Mesodermal cell (in vitro differentiated cells): Measurements from ENCODE around the gene ANKRD40.
"Not testable (repeated sequence)": the region's sequence is repeated elsewhere in the genome, so short reads cannot be mapped to it uniquely, and the experiment has no call there.

Source experiments
- H3K27ac ChIP-seq: 2 replicates; pipeline ENCODE4 v1.7.0; 2013; ENCODE audit warnings: mild to moderate bottlenecking, low read depth, low read length, moderate library complexity; ENCODE audit not compliant: severe bottlenecking
- H3K36me3 ChIP-seq: 2 replicates; pipeline ENCODE4 v1.7.1; 2013; ENCODE audit warnings: mild to moderate bottlenecking, low read length, moderate library complexity; ENCODE audit not compliant: control insufficient read depth, insufficient read depth
- H3K4me1 ChIP-seq: one replicate; pipeline ENCODE4 v1.7.1; 2013; ENCODE audit warnings: mild to moderate bottlenecking, low read length; ENCODE audit not compliant: insufficient read depth, control insufficient read depth, poor library complexity, severe bottlenecking
- H3K4me3 ChIP-seq: 2 replicates; pipeline ENCODE4 v1.7.0; 2013; ENCODE audit warnings: low read length, control low read depth, mild to moderate bottlenecking; ENCODE audit not compliant: insufficient read depth, poor library complexity, severe bottlenecking; ENCODE audit errors: extremely low read depth
- H3K9me3 ChIP-seq: 2 replicates; pipeline ENCODE4 v1.7.1; 2013; ENCODE audit warnings: mild to moderate bottlenecking, low read length, moderate library complexity; ENCODE audit not compliant: control insufficient read depth
- WGBS, 2 experiments: methylation state at CpG; one replicate each; pipeline ENCODE4 v1.1.5; 2013; ENCODE audit warnings: missing lambda C conversion rate in 2 of 2; ENCODE audit not compliant: insufficient coverage in 2 of 2; 5-methylcytosine and 5-hydroxymethylcytosine counted together

ANKRD40 gene

DNA sequence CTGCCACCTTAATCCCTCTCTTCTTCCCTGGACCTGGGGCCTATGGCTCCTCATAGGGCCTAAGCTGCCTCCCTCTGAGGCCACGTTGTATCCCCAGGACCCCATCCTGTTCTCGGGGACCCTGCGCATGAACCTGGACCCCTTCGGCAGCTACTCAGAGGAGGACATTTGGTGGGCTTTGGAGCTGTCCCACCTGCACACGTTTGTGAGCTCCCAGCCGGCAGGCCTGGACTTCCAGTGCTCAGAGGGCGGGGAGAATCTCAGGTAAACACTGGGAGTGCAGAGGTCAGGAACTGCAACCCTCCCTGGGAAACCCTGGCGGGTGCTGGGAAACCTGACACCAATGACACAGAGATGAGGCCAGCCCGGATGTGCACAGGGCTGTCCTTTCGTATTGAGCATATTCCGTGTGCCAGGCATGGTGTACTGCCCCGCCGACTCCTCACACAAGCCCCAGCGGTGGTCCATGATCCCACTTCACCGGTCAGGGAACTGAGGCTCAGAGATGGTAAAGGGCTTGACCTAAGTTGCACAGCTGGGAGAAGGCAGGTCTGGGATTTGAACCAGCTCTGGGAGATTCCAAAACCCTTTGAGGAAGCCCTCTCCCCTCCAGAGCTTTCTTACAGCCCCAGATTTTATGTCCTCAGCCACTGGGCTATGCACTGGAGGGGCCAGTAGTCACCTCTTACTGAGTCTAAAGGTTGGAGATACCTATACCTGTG lies 22.9 kb downstream of the ANKRD40 start:
- 75 to 85% methylated on average over 15 of the region's 15 CpGs for WGBS, 2 experiments
- Histone ChIP-seq H3K27ac (no peak overlapping the region), H3K4me3 (no peak overlapping the region), H3K9me3 (no peaks in the 10 kb centered on the region), H3K4me1 (peaks cover 24% of the 10 kb centered on the region), H3K36me3 (no peaks in the 10 kb centered on the region)

DNA sequence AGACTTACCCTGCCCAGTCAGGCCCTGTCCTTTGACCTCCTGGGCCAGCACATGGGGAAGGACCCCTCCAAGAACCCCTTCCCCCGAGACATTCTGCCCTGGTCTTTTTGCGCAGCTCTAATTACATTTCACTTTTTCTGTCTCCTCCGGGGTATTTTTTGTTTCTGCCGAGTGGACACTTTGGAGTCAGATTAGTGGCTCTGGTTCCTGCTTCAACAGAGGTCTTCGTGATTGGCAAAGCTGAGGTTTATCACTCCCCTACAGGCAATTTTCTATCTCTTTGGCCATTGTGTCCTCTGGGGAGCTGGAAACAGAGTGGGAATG lies 23.5 kb downstream of the ANKRD40 start:
- Histone ChIP-seq H3K27ac (no peak overlapping the region), H3K4me1 (peaks cover 19% of the 10 kb centered on the region), H3K36me3 (no peaks in the 10 kb centered on the region), H3K9me3 (no peaks in the 10 kb centered on the region), H3K4me3 (no peak overlapping the region)
- WGBS, 2 experiments = 95 to 96% methylated on average over 3 to 4 of the region's 5 CpGs

DNA sequence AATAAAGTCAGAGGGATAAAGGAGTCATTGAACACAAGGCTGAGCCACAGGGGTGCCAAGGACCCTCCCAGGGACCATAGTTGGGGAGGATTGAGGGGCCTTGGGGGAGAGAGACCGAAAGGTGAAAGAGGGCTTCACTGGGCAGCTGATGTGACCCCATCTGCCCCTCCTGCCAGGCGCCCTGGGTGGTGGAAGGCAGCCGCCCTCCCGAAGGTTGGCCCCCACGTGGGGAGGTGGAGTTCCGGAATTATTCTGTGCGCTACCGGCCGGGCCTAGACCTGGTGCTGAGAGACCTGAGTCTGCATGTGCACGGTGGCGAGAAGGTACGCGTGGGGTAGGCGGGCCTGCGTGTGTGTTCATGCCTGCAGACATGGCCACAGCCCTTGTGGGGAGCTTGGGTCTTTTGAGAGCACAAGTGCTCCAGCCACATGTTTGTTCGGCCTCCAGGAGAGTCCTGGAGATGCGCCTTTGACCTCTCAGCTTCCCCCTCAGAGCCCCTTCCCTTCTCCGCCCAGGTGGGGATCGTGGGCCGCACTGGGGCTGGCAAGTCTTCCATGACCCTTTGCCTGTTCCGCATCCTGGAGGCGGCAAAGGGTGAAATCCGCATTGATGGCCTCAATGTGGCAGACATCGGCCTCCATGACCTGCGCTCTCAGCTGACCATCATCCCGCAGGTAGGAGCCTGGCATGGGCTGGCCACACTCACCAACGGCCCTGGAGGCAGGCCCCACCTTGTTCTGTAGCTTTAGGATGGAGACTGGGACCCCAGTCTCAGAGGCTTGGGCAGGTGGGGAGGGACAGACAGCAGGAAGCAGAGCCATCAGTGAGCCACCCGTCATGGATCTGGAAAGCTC lies 24.1 kb downstream of the ANKRD40 start:
- Histone ChIP-seq H3K27ac (no peak overlapping the region), H3K36me3 (no peaks in the 10 kb centered on the region), H3K4me1 (peaks cover 15% of the 10 kb centered on the region), H3K9me3 (no peaks in the 10 kb centered on the region), H3K4me3 (no peak overlapping the region)
- 96 to 97% methylated on average over 20 to 26 of the region's 28 CpGs for WGBS, 2 experiments

DNA sequence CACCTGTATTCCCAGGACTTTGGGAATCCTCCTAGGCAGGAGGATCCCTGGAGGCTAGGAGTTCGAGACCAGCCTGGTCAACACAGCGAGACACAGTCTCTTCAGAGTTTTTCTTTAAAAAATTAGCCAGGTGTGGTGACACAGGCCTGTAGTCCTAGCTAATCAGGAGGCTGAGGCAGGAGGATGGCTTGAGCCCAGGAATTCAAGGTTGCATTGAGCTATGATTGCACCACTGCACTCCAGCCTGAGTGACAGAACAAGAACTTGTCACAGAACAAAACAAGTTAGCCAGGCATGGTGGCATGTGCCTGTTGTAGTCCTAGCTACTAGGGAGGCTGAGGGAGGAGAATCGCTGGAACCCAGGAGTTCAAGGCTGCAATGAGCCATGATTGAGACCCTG lies 24.8 kb downstream of the ANKRD40 start:
- H3K4me3 ChIP-seq = no peak overlapping the region
- no peaks in the 10 kb centered on the region for H3K9me3 ChIP-seq
- H3K36me3 ChIP-seq = no peaks in the 10 kb centered on the region
- peaks cover 15% of the 10 kb centered on the region for H3K4me1 ChIP-seq
- no peak overlapping the region for H3K27ac ChIP-seq
- WGBS, 2 experiments = 95 to 100% methylated on average over 1 to 3 of the region's 3 CpGs

DNA sequence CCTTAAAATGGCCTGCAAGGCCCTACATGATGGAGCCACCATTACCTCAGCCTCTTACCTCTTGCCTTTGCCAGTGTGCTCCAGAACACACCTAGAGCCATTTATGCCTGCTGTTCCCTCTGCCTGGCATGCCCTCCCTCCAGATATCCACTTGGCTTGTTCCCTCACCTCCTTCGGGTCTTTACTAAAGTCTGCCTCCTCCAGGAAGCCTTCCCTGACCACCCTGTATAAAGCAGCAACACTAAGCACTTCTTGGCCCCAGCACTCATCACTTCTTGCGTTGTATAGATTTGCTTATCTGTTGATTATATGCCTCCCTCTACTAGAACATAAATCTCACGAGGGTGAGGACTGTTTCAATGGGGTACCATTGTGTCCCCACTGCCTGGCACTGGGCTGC lies 25.3 kb downstream of the ANKRD40 start:
- no peak overlapping the region for H3K27ac ChIP-seq
- peaks cover 13% of the 10 kb centered on the region for H3K4me1 ChIP-seq
- no peaks in the 10 kb centered on the region for H3K9me3 ChIP-seq
- no peak overlapping the region for H3K4me3 ChIP-seq
- no peaks in the 10 kb centered on the region for H3K36me3 ChIP-seq
- WGBS, 2 experiments = 100% methylated on average over 1 of the region's 3 CpGs

DNA sequence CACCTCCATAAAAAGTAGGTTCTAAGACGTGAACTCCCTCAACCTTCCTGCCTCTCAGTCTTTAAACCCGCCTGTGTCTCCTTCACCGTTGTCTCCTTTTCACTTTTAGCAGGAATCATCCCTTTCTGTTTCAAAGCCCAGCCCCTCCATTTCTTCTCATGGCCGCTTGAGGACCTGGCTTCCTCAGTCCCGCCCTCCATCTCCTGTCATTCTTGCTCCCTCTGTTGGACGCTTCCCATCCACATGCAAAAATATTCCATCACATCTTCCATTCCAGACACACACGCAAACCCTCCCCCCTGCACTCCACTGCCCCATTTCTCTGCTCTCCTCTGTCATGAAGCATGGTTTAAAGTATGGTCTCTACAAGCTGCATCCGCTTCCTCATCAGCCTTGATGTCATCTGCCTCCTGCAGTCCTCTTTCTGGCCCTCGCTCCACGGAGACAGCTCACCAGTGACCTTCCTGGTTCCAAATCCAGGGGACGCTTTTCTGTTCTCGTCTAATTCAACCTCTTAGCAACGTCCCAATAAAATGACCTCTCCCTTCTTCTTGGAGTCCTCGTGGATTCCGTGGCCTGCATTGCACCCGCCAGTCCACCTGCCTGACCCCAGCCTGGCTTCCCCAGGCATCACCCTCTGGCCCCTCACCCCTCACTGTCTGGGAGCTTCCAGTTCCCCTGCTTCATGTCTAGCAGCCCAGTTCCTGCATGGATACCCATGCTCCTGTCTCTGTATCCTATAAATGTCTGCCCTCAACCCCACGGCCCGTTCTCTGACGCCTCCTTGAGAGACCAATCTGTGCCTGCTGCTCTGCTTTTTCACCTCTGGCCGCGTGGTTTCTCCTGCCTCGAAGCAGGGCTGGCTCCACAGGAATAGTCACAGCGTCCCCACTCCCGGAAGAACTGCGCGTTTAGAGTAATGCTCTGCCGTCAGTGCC lies 26.2 kb downstream of the ANKRD40 start:
- 79 to 80% methylated on average over 27 of the region's 27 CpGs for WGBS, 2 experiments
- Histone ChIP-seq H3K27ac (no peak overlapping the region), H3K4me1 (peaks cover 6% of the 10 kb centered on the region), H3K9me3 (no peaks in the 10 kb centered on the region), H3K36me3 (no peaks in the 10 kb centered on the region), H3K4me3 (no peak overlapping the region)

DNA sequence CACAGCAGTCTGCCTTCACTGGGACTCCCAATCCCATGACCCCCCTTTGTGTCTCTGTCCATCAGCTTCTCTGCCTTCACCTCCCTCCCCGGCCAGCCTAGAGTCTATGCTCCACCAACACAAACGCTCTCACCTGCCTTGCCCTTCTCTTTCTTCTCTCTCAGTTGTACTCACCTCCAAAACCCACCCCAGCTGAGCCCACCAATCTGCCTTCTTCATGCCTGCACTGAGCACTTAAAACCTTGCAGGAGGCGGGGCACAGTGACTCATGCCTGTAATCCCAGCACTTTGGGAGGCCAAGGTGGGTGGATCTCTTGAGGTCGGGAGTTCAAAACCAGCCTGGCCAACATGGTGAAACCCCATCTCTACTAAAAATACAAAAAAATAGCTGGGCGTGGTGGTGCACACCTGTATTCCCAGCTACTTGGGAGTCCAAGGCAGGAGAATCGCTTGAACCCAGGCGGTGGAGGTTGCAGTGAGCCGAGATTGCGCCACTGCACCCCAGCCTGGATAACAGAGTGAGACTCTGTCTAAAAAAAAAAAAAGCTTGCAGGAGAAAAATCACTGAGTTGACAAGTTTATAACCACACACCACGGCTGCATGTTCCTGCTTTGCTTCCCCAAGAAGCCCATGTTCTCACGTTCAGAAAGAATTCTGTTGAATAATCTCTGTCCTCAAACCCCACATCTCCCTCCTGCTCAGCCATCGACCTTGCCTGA lies 27.0 kb downstream of the ANKRD40 start:
- H3K4me3 ChIP-seq, H3K4me1 ChIP-seq, H3K27ac ChIP-seq, H3K36me3 ChIP-seq, H3K9me3 ChIP-seq: not testable (repeated sequence)
- WGBS, 2 experiments = 86 to 91% methylated on average over 9 to 10 of the region's 12 CpGs

DNA sequence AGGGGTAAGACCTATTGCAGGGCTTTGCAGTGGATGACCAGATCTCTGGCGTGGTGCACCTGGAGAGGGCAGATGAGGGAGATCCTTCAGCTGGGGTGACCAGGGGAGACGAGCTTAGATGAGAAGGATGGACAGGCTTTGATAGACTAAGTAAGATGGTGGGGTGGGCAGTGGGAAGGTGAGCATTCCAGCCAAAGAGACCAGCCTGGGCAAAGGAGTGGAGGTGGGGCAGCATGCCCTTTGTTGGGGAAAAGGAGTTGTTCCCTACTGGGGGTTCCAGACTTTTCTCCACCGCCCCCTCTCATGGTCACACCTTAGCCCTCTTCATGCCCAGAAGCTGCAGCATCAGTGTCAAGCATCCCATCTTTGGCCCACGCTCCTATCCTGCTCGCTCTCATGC lies 27.6 kb downstream of the ANKRD40 start:
- Histone ChIP-seq H3K9me3 (no peaks in the 10 kb centered on the region), H3K27ac (no peak overlapping the region), H3K4me3 (no peak overlapping the region), H3K4me1 (no peaks in the 10 kb centered on the region), H3K36me3 (no peaks in the 10 kb centered on the region)
- 86 to 99% methylated on average over 5 of the region's 5 CpGs for WGBS, 2 experiments

DNA sequence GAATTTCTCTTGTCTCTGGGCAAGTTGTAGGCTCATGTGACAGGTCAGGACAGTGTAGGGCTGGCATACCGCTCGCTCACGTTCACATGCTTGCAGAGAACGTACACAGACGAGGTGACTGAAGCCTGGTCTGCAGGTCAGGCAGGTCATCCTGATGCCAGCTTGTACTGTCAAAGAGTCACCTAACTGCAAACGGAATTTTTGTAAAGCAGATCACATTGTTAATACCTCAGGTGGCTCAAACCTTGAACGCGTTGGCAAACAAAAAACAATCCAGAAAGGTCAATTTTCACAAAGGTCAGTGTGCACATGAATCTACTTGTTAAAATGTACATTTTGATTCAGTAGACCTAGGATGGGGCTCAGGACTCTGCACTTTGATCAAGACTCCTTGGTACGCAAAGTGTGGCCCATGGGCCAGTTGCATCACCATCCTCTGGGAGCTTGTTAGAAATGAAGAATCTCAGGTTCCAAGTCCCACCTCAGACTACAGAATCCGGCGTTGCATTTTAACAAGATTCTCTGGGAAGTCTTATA lies 28.6 kb downstream of the ANKRD40 start:
- H3K36me3 ChIP-seq = no peaks in the 10 kb centered on the region
- WGBS, 2 experiments = 88 to 94% methylated on average over 9 of the region's 11 CpGs
- no peaks in the 10 kb centered on the region for H3K4me1 ChIP-seq
- H3K9me3 ChIP-seq = no peaks in the 10 kb centered on the region
- H3K4me3 ChIP-seq = no peak overlapping the region
- no peak overlapping the region for H3K27ac ChIP-seq

DNA sequence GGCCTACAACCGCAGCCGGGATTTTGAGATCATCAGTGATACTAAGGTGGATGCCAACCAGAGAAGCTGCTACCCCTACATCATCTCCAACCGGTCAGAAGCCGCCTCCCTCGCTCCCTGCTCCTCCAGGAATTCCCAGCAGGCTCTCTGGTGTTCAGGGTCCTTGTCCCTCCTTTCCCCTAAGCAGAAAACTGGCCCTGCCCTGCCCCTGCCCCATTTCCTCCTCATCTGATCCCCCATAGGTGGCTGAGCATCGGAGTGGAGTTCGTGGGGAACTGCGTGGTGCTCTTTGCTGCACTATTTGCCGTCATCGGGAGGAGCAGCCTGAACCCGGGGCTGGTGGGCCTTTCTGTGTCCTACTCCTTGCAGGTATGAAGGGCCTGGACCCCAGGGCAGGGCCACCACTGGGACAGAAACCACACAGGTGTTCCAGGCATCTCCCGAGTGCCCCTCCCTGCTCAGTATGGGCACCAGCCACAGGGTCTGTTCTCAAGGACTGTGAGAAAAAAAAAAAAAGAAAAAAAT lies 29.8 kb downstream of the ANKRD40 start:
- H3K9me3 ChIP-seq = no peaks in the 10 kb centered on the region
- no peak overlapping the region for H3K4me3 ChIP-seq
- H3K27ac ChIP-seq = no peak overlapping the region
- H3K36me3 ChIP-seq = no peaks in the 10 kb centered on the region
- 89 to 94% methylated on average over 10 to 12 of the region's 12 CpGs for WGBS, 2 experiments
- H3K4me1 ChIP-seq = no peaks in the 10 kb centered on the region
